Right hindlimb (tissue), 1 donor: ENCODE measurements around the gene KLF1.
"Not testable (repeated sequence)": the region's sequence is repeated elsewhere in the genome, so short reads cannot be mapped to it uniquely, and the experiment has no call there.

Experiments
- DNase-seq: peaks from one replicate; pipeline ENCODE4 v3.0.0-alpha.2; 2018

Gene KLF1

DNA sequence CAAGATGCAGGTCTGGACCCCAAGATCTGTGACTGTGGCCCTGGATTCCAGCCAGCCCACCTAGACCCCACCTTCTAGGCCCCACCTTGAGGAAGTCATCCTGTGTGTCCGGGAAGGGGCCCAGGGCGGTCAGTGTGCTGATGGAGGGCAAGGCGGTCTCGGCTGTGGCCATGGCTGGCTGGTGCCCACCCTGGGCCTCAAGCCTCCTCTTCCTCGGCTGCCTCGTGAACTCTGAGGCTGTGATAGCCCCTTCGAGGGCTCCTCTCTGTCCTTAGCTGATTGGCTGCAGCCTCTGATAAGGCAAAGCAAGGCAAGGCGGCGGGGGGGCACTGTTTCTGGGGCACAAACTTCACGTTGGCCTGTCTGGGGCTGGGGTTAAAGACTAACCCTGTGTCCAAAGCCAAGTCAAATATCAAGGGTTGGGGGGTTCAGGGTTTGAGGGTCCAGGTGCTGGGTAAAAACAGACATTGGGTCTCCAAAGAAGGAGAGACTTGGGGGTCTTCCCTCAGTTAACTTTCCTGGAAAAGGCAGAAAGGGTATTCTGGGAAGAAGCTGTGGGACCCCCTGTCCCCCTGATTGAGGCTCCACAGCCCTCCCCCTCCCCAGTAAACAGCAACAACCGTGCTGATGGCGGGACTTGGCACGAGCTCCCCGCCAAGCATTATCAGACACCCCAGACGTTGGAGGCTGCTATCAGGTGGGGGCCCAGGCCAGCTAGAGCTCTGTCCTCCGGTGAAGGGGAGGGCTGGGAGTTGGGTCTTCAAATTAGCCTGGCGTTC lies at the start of gene KLF1:
KLF1 (minus strand) TSS at position 233 of the 779 bp plus-strand sequence; CDS start at position 172, 61 bp downstream.
- DNase-seq = no peak

DNA sequence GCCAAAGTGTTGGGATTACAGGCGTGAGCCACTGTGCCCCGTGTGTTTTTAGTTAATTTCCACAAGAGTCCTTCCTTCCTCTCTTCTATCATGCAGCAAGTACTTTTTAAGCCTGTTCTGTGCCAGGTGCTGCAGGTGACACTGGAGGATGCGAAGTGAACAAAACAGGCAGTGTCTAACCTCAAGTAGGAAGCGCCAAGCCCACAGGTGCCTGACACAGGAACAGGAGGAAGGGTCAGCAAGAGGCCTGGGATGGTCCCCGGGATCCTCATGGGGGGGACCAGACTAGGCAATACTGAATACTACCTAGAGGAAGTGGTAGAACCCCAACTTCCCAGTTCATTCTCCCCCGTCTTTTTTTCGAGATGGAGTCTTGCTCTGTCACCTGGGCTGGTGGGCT lies 49.6 kb upstream of the KLF1 start:
- DNase-seq = no peak

DNA sequence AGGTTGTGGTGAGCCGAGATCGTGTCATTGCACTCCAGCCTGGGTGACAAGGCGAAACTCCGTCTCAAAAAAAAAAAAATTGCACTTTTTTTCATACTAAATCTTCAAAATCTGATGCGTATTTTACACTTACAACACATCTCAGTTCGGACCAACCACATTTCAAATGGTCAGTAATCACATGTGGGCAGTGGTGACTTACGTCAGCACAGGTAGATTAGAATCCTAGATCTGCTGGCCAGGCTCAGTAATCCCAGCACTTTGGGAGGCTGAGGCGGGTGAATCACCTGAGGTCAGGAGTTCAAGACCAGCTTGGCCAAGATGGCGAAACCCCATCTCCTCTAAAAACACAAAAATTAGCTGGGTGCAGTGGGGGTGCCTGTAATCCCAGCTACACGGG lies 48.1 kb upstream of the KLF1 start:
- DNase-seq = no peak

DNA sequence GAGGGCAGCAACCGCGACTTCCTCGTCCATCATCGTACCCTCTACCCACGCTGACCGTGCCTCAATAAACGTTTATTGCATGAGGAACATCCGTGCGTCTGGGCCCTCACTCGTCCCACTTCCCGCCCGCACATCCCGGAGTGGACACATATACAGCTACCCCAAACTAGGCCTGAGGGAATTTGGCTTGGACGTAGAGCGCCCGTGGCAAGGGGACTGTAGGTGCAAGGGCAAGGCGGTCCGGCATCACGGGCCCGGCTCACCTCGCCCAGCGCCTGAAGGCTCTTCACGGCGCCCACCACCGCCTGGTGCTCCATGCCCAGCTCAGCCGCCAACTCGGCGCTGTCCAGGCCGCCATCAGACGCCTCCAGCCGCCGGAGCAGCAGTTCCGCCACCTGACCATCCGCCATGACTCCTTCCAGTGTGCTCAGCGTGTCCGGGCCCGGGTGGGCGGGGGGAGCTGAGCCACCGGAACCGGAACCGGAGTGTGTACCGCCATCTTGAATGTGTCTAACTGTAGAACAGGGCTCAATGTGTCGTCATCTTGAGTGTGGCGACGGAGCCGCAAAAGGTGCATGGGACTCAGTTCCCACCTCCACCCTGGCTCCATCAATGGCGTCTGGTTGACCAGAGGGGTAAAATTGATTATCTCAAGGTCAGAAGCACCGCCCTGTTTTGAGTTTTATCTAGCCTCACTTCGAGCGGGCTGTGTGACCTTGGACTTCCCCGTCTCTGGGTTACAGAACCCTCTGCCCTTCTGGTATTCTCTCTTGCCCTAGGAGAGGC lies 46.5 kb upstream of the KLF1 start, which contains the start of gene FARSA:
FARSA (minus strand) TSS at position 425 of the 786 bp plus-strand sequence; CDS start at position 410, 15 bp downstream.
- DNase-seq = peak; percentile 95

DNA sequence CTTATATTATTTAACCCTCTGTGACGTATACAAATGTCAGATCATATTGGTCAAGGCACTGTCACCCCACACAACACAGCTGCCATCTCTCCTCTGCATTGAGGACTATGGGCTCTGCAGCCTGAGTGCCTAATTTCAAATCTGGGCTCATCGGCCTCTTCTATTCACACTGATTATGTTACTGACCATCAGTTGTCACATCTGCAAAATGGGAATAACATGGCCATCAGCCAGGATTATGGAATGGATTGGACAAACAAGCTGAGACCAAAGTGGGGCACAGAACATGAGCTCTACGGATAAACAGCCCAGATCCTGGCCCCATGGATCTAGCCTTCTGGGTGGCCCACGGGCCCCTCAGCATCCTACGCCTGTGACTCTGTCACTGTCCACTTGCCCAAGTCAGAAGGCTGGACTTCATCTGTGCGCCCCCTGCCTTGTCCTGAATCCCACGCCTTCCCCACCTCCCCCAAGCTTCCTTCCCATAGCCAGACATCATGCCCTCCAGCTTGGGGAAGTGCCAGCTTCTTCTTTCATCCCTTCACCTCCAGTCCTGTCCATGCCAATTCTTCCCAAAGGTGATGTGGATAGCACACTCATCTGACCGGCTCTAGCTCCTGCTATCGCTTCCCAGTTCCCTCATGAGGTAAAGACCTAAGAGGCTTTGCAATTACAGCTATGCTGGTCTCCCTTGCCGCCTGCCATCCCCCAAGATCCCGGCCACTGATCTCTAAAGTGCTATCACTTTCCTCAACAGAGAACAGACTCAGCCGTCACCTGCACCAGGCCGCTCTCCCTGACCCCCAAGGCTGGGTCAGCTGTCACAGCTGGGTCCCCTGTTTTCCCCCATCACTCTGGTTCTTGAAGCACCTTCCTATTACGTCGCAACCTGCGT lies 45.6 kb upstream of the KLF1 start:
- DNase-seq = no peak

DNA sequence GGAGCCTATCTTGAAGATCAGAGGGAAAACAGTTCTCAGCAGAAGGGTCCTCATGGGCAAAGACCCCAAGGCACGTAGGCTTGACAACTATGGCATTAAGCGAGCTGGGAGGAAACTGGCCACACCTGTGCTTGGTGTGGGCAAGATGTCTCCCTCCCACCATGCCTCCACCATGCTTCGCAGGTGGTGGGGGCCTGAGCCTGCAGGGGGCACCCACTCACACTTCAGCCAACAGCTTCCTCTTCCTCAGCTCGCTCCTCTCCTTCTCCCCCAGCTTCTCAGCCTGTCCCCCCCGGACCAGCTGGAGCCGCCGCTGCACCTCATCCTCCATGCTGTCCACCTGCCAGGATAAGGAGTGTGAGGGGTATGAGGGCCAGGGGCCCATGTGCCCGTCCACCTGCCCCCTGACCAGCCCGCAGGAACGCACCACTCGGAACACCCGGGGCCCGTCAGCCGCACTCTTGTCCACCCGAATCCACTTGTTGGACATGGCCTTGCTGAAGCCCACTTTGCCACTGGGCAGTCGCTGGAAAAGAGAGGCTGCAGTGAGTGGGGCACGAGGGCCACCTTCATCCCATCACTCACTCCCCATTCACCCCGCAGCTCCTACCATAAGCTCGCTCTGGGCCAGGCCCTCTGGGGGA lies 43.1 kb upstream of the KLF1 start:
- no peak for DNase-seq

DNA sequence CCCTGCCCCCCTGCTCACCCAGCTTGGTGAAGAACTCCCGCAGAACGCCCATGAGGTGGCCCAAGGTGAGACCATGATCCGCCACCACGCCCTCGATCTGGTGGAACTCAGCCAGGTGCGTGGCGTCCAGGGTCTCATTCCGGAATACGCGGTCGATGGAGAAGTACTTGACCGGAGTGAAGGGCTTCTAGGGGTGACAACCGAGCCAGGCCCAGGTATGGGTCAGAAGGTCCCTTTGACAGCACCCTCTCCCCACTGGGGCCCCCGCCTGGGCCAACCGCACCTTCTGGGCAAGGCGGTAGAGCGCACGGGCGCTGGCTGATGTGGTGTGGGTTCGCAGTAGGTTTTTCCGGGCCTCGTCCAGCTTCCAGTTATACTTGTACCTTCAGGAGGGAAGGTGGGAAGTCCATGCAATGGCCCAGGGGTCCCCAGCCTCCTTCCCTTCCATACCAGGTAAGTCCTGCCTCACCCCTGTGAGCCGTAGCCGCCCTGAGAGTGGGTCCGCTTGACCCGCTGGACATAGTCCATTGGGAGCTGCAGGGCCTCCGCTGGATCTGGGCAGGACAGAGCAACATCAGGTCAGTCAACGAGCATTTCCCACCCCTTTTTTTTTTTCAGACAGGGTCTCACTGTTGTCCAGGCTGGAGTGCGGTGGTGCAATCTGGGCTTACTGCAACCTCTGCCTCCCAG lies 37.8 kb upstream of the KLF1 start:
- DNase-seq = no peak

DNA sequence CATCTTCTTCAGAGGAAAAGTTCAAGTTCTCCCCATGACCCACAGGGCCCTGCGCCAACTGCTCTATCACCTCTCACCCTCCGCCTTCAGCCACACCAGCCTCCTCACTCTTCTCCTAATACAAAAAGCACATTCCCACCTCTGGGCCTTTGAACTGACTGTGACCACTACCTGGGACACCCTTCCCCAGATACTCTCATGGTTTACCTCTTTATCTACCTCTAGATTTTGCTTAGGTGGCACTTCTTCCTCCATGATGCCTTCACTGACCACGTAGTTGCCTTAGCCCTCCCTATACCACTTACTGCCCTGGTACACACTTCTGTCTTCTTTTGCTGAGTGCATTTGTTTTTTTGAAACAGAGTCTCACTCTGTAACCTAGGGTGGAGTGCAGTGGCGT lies 36.0 kb upstream of the KLF1 start:
- DNase-seq = no peak

DNA sequence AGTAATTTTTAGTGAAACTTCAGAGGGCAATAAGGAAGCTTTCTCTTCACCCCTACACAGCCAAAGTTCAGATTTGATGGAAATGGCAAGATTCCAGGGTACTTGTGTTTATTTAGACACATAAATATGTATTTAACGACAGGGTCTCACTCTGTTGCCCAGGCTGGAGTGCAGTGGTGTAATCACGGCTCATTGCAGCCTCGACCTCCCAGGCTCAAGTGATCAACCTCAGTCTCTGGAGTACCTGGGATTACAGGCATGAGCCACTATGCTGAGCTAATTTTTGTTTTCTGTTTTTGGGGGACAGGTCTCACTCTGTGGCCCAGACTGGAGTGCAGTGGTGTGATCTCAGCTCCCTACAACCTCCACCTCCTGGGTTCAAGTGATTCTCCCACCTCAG lies 34.0 kb upstream of the KLF1 start:
- no peak for DNase-seq

DNA sequence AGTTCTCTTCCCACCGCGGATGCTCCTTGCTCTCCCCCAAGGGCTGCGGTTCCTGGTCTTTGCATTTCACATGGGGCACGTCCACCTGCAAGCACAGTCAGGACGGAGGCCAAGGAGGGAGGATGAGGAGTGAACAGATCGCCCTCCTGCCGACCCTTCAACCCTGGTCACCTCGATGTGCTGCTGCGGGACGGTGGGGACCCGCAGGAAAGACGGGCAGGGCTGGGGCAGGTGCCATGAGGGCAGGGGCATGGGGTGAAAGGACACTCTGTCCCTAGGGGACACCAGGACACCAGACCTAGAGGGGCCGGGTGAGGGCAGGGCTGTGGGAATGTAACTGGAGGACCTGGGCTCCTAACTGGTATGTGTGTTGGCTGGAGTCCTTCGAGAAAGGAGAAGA lies 31.3 kb upstream of the KLF1 start:
- DNase-seq = no peak

DNA sequence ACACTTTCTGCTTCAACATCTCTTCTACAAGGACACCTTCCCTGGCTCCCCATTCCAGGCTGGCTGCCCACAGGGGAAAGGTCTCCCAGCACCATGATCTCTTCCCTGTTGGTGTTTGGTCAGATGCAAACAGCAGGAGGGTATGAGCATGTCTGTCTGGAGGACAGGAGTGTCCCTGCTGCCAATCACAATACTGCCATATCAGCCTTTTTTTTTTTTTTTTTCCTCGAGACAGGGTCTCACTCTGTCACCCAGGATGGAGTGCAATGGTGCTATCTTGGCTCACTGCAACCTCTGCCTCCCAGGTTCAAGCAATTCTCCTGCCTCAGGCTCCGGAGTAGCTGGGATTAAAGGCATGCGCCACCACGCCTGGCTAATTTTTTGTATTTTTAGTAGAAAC lies 28.9 kb upstream of the KLF1 start:
- not testable (repeated sequence) for DNase-seq

DNA sequence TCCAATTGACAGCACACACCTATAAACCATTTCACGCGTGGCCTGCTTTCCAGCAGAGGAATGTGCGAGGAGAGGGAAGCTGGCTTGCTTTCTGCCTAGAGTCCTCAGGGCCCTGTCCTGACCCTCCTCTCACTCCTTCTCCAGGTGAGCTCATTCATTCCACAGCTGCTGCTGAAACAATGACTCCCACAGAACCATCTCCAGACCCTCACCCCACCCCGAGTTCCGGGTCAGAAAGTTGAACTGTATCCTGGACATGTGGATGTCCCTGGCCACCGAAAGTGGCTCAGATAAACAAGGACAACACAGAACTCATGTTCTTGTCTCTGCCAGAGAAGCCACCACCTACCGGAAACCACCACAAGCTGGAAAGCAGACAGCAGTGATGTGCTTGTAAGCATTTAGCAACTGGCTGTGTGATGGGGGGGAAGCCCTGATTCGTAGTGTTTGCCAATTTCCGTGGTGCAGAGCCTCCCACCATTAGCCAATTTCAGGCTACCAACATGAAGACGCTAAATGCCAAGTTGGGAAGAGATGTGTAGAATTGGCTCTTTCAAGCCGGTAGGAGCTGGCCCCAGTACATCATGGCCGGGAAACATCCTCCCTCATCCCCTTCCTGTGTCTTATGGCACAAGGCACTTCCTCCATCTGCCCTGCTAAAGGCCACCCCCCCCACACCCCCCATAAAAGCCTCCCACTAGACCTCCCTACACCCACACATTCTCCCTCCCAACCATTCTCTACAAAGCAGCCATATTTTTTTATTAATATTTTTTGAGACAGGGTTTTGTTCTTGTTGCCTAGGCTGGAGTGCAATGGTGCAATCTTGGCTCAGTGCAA lies 27.1 kb upstream of the KLF1 start:
- DNase-seq = peak; percentile 61

DNA sequence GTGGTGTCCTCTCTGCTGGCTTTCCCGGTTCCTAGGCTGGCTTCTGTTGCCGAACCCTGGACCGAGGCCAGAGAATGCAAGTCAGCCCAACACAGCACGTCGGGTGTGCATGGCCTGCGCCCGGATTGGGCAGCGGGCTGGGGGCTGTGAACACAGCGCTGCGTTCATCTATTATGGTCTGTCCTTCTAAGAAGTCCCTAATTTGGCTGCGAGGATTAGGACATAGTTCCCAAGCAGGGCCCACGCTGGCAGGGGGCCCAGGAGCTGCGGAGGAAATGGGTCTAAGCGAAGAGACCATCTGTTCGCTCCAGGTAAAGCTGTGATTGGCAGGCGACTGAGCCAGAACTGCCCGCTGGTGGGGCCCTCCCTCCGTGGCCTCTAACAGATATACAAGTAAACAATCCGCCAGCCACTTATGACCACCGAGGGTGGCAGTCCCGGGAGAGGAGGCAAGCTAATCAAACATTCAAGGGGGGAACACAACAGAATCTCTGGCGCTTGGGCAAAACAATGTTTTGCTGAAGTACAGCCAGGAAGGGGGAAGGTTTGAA lies 26.1 kb upstream of the KLF1 start:
- DNase-seq = peak; percentile 90

DNA sequence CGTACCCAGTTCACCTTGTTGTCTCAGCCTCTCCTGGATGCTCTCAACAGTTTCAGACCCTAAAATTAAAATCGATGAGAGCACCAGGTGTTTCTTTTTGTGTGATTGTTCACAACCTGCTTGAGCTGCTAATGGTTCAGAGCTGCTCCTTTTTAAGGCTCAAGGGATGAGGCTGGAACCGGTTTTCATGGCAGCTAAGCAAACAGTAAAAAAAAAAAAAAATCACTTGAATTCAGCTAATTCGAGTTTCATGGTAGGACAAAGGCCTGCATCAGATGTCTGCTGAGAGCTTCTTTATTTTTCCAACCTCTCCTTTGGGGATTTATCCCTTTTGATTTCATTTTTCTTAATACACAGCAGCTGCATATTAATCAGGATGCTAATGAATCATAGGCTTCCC lies 25.6 kb upstream of the KLF1 start:
- DNase-seq = no peak

DNA sequence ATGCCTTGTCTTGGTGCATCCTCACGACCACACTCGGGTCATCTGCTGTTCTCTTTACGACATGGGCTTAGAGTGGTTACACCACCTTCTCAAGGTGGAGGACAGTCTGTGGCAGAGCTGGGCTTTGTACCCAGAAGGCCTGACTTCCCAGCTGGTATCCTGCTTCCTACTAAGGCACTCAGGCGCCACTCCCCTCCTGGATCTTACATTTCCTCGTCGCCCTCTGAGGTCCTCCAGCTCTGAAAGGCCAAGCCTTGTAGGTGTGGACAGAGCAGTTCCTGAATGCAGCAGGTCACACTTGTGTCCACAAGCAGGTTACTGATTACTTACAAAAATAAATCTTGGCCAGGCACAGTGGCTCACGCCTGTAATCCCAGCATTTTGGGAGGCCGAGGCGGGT lies 20.2 kb upstream of the KLF1 start:
- no peak for DNase-seq

DNA sequence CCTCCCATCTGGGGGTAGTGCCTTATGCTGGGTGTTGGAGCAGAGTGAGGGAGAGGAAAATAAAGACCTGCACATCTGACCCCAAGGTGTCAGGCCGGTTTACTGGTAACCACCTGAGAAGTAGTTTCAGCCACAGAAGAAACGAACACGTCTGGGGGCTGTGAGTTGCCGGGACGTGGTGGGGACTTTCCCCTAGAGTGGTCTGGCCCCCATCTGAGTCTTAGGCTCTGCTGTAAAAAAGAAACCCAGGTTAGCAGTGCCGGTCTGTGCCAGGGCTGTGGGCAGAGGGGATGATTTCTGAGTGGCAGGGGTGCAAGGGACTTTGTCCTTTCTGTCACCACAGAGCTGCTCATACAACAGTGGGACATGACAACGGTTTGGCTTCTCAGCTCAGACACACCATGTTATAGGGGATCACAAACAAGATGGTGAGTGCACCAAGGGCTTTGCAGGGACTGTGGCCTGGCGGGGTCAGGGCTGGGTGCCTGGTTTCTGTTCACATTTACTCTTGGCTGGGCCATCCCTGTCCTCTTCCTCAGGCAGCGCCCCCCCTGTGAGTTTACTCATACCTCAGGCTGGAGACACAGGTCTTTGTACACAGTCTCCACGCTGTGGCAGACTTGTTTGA lies 13.0 kb upstream of the KLF1 start:
- no peak for DNase-seq

DNA sequence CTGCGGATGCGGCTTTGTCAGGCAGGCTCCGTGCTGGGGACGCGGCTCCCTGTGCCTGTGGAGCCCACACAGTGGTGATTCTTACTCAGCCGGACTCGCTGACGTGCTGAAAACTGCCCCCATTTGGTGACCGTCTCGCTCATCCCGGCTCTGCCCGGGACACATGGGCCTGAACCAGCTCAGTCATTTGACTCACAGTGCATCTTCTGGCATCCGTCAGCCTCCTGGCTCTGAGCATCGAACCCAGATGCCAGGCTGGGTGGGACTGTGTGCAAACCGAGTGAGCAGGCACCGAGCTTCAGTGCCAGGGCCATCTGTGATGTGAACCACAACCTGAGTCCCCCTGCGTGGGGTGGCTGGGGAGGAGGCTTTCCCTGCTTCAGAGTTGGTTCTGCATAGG lies 9.5 kb upstream of the KLF1 start:
- DNase-seq = no peak

DNA sequence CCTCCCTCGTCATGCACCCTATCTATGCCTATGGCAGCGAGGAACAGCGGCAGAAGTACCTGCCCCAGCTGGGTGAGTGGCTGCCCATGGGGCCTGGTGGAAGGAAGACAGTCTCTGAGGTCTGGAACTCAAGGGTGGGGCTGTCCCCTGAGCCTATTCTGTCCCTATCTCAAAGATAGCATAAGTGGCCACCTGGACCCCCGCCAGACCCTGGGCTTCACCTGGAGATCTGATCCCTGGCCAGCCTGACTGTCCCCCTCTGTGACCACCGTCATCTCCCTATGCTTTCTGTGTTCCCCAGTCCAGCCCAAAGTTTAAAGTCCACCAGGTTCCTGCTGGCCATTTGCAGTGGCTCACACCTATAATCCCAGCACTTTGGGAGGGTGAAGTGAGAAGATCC lies 6.6 kb upstream of the KLF1 start:
- DNase-seq = no peak

DNA sequence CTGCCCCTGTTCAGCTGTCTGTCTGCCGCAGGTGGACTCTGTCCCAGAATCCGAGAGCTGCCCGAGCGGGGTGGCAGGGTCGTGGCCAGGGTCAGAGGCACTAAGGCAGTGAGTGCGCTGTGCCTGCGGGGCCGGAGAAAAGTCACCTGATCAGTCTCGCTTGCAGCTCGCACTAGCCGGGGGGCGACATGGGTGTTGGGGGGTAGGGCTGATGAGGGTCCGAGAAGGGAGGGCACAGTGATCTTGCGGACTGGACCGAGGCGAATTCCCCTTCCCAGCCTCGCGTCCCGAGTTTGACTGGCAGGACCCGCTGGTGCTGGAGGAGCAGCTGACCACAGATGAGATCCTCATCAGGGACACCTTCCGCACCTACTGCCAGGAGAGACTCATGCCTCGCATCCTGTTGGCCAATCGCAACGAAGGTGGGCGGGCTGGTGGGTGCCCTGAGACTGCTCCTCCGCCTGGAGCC lies 4.6 kb upstream of the KLF1 start:
- no peak for DNase-seq
